H1 (cell line): ENCODE measurements around the gene PIK3R1. TPM values are rescaled to one million over a fixed set of nuclear protein-coding genes. Genes with fewer than 3 reads are reported as not detected.

Experiments
- CTCF ChIA-PET: fragments of 300-600 bp; sonication (Branson Sonifier 250); formaldehyde crosslinking; loops from one replicate; lab custom pipeline; 2021; ENCODE audit not compliant: partially characterized antibody; lab: Charles Lee
- POLR2A ChIA-PET: fragments of 300-600 bp; sonication (Branson Sonifier 250); formaldehyde crosslinking; loops from one replicate; lab custom pipeline; 2021; ENCODE audit warnings: inconsistent platforms; ENCODE audit not compliant: partially characterized antibody; lab: Charles Lee
- DNase-seq, 2 experiments: peaks; one replicate each; pipeline versions ENCODE4 v3.0.0 to v3.0.0-alpha.2; 2010 to 2022; ENCODE audit warnings: low spot score in 2 of 2, low read depth in 1 of 2, mixed read lengths in 1 of 2
- FAIRE-seq: peaks from 2 replicates; lab custom pipeline; 2011; peaks lifted over from hg19 to GRCh38; lab: Jason Lieb, UNC
- H2AFZ ChIP-seq: 2 replicates; pipeline ENCODE4 v1.8.1; 2012; ENCODE audit warnings: low read length, inconsistent platforms
- H2AK5ac ChIP-seq: 2 replicates; pipeline ENCODE4 v1.6.1; 2013; ENCODE audit warnings: low read depth, low read length
- H2BK120ac ChIP-seq: replicated peaks from 2 replicates; pipeline ENCODE3; 2013; ENCODE audit warnings: low read depth, low read length, inconsistent platforms
- H2BK12ac ChIP-seq: 2 replicates; pipeline ENCODE4 v1.6.1; 2013; ENCODE audit warnings: low read depth, low read length
- H2BK15ac ChIP-seq: 2 replicates; pipeline ENCODE4 v1.6.1; 2013; ENCODE audit warnings: low read length
- H2BK20ac ChIP-seq: 2 replicates; pipeline ENCODE4 v1.6.1; 2013; ENCODE audit warnings: low read length
- H2BK5ac ChIP-seq: 2 replicates; pipeline ENCODE4 v1.6.1; 2013; ENCODE audit warnings: low read depth, low read length
- H3K14ac ChIP-seq: 2 replicates; pipeline ENCODE4 v1.6.1; 2013; ENCODE audit warnings: inconsistent platforms; ENCODE audit not compliant: insufficient read length
- H3K18ac ChIP-seq: 2 replicates; pipeline ENCODE4 v1.6.1; 2013; ENCODE audit warnings: low read length; ENCODE audit errors: extremely low read depth
- H3K23ac ChIP-seq: 2 replicates; pipeline ENCODE4 v1.6.1; 2013; ENCODE audit warnings: inconsistent platforms; ENCODE audit not compliant: insufficient read length
- H3K23me2 ChIP-seq: 2 replicates; pipeline ENCODE4 v1.6.1; 2013; ENCODE audit warnings: low read depth, low read length
- H3K27ac ChIP-seq: 2 replicates; pipeline ENCODE4 v1.6.1; 2011; ENCODE audit warnings: low read depth, low read length, inconsistent platforms
- H3K27me3 ChIP-seq, 4 experiments: replicated peaks in 1 of 4; 1 replicate in 1 of 4; 2 replicates in 3 of 4; pipeline versions ENCODE4 v1.6.1 to v1.8.1; 2011 to 2013; ENCODE audit warnings: low read length in 3 of 4, mild to moderate bottlenecking in 3 of 4, inconsistent platforms in 2 of 4, mixed read lengths in 2 of 4, moderate library complexity in 1 of 4; ENCODE audit not compliant: control insufficient read depth in 3 of 4, insufficient read depth in 3 of 4; ENCODE audit errors: extremely low read depth in 1 of 4
- H3K36me3 ChIP-seq, 4 experiments: 2 replicates each; pipeline versions ENCODE4 v1.6.1 to v1.8.1; 2011 to 2013; ENCODE audit warnings: mild to moderate bottlenecking in 4 of 4, low read length in 3 of 4, moderate library complexity in 2 of 4, control low read depth in 1 of 4, inconsistent platforms in 1 of 4; ENCODE audit not compliant: insufficient read depth in 4 of 4, control insufficient read depth in 2 of 4
- H3K4ac ChIP-seq: replicated peaks from 2 replicates; pipeline ENCODE3; 2013; ENCODE audit warnings: low read length, low read depth, mixed read lengths, inconsistent platforms; ENCODE audit not compliant: insufficient read length
- H3K4me1 ChIP-seq, 4 experiments: replicated peaks in 1 of 4; 1 replicate in 1 of 4; 2 replicates in 3 of 4; pipeline versions ENCODE4 v1.6.1 to v1.8.1; 2011 to 2013; ENCODE audit warnings: low read length in 3 of 4, inconsistent platforms in 2 of 4, mixed read lengths in 1 of 4; ENCODE audit not compliant: insufficient read depth in 4 of 4, control insufficient read depth in 3 of 4
- H3K4me2 ChIP-seq, 2 experiments: 2 replicates each; pipeline versions ENCODE4 v1.6.1 to v1.8.1; 2011 to 2013; ENCODE audit warnings: low read depth in 2 of 2, low read length in 2 of 2, control low read depth in 1 of 2, inconsistent platforms in 1 of 2, mild to moderate bottlenecking in 1 of 2; ENCODE audit not compliant: insufficient read depth in 1 of 2
- H3K4me3 ChIP-seq, 4 experiments: fragments of 200-600, 300-600 bp in 1 of 4; sonication (generic), shearing (Covaris generic), sonication (Bioruptor Twin) in 1 of 4; 2 replicates each; pipeline versions ENCODE4 v1.5.1 to v1.8.1; 2011 to 2016; ENCODE audit warnings: low read length in 4 of 4, low read depth in 3 of 4, control low read depth in 2 of 4, inconsistent platforms in 2 of 4, mild to moderate bottlenecking in 2 of 4, mixed read lengths in 1 of 4, moderate library complexity in 1 of 4; ENCODE audit not compliant: insufficient read depth in 2 of 4; ENCODE audit errors: extremely low read depth in 1 of 4
- H3K56ac ChIP-seq: replicated peaks from 2 replicates; pipeline ENCODE3; 2013; ENCODE audit warnings: low read depth, mild to moderate bottlenecking, mixed read lengths, low read length, inconsistent platforms; ENCODE audit not compliant: insufficient read length
- H3K79me1 ChIP-seq: 2 replicates; pipeline ENCODE4 v1.6.1; 2013; ENCODE audit warnings: low read depth, low read length, control low read depth
- H3K79me2 ChIP-seq, 2 experiments: 2 replicates each; pipeline versions ENCODE4 v1.6.1 to v1.8.1; 2012 to 2013; ENCODE audit warnings: low read length in 2 of 2, mild to moderate bottlenecking in 2 of 2, inconsistent platforms in 1 of 2; ENCODE audit not compliant: insufficient read depth in 2 of 2, control insufficient read depth in 1 of 2
- H3K9ac ChIP-seq, 4 experiments: replicated peaks in 1 of 4; 1 replicate in 1 of 4; 2 replicates in 3 of 4; pipeline versions ENCODE4 v1.6.1 to v1.8.1; 2011 to 2013; ENCODE audit warnings: low read depth in 3 of 4, low read length in 3 of 4, control low read depth in 2 of 4, mild to moderate bottlenecking in 2 of 4, moderate library complexity in 2 of 4, inconsistent platforms in 1 of 4; ENCODE audit errors: extremely low read depth in 1 of 4
- H3K9me3 ChIP-seq, 2 experiments: 2 replicates each; pipeline versions ENCODE4 v1.6.1 to v1.8.1; 2012 to 2013; ENCODE audit warnings: mild to moderate bottlenecking in 2 of 2, moderate library complexity in 2 of 2, control low read depth in 1 of 2, inconsistent platforms in 1 of 2, low read depth in 1 of 2, low read length in 1 of 2, mixed read lengths in 1 of 2; ENCODE audit not compliant: insufficient read depth in 2 of 2
- H4K20me1 ChIP-seq, 2 experiments: replicated peaks in 1 of 2; 2 replicates each; pipeline versions ENCODE3 to v1.8.1; 2011 to 2013; ENCODE audit warnings: inconsistent platforms in 2 of 2, low read length in 2 of 2, mild to moderate bottlenecking in 1 of 2; ENCODE audit not compliant: insufficient read depth in 2 of 2, control insufficient read depth in 1 of 2
- H4K5ac ChIP-seq: 2 replicates; pipeline ENCODE4 v1.6.1; 2013; ENCODE audit warnings: low read length, low read depth, mixed read lengths, inconsistent platforms; ENCODE audit not compliant: insufficient read length
- H4K8ac ChIP-seq: 2 replicates; pipeline ENCODE4 v1.8.0; 2013; ENCODE audit warnings: mild to moderate bottlenecking, moderate library complexity, low read length, inconsistent platforms; ENCODE audit not compliant: insufficient read depth; ENCODE audit errors: extremely low read depth
- H4K91ac ChIP-seq: replicated peaks from 2 replicates; pipeline ENCODE3; 2013; ENCODE audit warnings: low read length, mixed read lengths, inconsistent platforms; ENCODE audit not compliant: insufficient read length
- ATF2 ChIP-seq: IDR thresholded peaks from 2 replicates; pipeline ENCODE4 v1.6.1; 2012; ENCODE audit warnings: low read length, inconsistent platforms
- CBX5 ChIP-seq: fragments of 300-800, 300-1000 bp; sonication (generic); IDR thresholded peaks from 2 replicates; pipeline ENCODE4 v1.7.1; 2016; ENCODE audit warnings: antibody characterized with exemption, low read length, low read depth
- CBX8 ChIP-seq: fragments of 300-800, 300-1000 bp; sonication (generic); IDR thresholded peaks from 2 replicates; pipeline ENCODE4 v1.7.1; 2016; ENCODE audit warnings: low read depth, low read length, borderline replicate concordance
- FOSL1 ChIP-seq: IDR thresholded peaks from 2 replicates; pipeline ENCODE4 v1.6.1; 2011; ENCODE audit warnings: mild to moderate bottlenecking, low read depth, low read length, moderate library complexity; ENCODE audit not compliant: insufficient read depth
- GTF2F1 ChIP-seq: IDR thresholded peaks from 2 replicates; pipeline ENCODE4 v1.6.1; 2012; ENCODE audit warnings: low read depth, low read length, improper control_type of control experiment, borderline replicate concordance
- HDAC6 ChIP-seq: IDR thresholded peaks from one replicate; pipeline ENCODE4 v1.7.1; 2012; ENCODE audit warnings: low read depth, mild to moderate bottlenecking, inconsistent platforms, low read length, moderate library complexity
- KDM4A ChIP-seq: IDR thresholded peaks from one replicate; pipeline ENCODE4 v1.7.1; 2012; ENCODE audit warnings: low read depth, mild to moderate bottlenecking, moderate library complexity, low read length, inconsistent platforms; ENCODE audit not compliant: severe bottlenecking
- POLR2A ChIP-seq, 2 experiments: IDR thresholded peaks; 1 replicate in 1 of 2; 2 replicates in 1 of 2; pipeline ENCODE4 v1.6.1; 2011; ENCODE audit warnings: low read depth in 2 of 2, low read length in 2 of 2, mild to moderate bottlenecking in 2 of 2; ENCODE audit errors: control extremely low read depth in 1 of 2
- SAP30 ChIP-seq: fragments of 300-600 bp; sonication (generic); IDR thresholded peaks from 2 replicates; pipeline ENCODE4 v1.7.1; 2012; ENCODE audit warnings: low read length, moderate library complexity, mild to moderate bottlenecking, inconsistent platforms; ENCODE audit not compliant: insufficient read depth, insufficient replicate concordance
- SIN3A ChIP-seq, 2 experiments: IDR thresholded peaks in 1 of 2; conservative IDR thresholded peaks in 1 of 2; 2 replicates each; pipeline ENCODE4 v1.6.1; 2011 to 2012; ENCODE audit warnings: low read length in 2 of 2, improper control_type of control experiment in 1 of 2, low read depth in 1 of 2, mild to moderate bottlenecking in 1 of 2
- SUZ12 ChIP-seq: fragments of 200-600 bp; sonication (generic); IDR thresholded peaks from 2 replicates; pipeline ENCODE4 v1.6.1; 2012; ENCODE audit warnings: mild to moderate bottlenecking, inconsistent platforms, low read length, moderate library complexity, mixed read lengths
- WGBS, 2 experiments: shearing (Covaris generic) in 1 of 2; methylation state at CpG; one replicate each; pipeline versions ENCODE4 v1.1.6 to v1.1.7; 2013 to 2015; ENCODE audit warnings: low lambda C conversion rate in 2 of 2, mixed read lengths in 2 of 2, inconsistent platforms in 1 of 2, low coverage in 1 of 2, missing lambda C conversion rate in 1 of 2; ENCODE audit not compliant: insufficient replicate concordance in 2 of 2, insufficient coverage in 1 of 2, insufficient read length in 1 of 2; ENCODE audit errors: extremely low coverage in 1 of 2, missing lambda C conversion rate in 1 of 2; 5-methylcytosine and 5-hydroxymethylcytosine counted together
- polyA plus RNA-seq, 7 experiments: library from polyadenylated mRNA; depleted of rRNA in 3 of 7; stranded (reverse) in 5 of 7; unstranded in 2 of 7; fragments of >200 nt in 5 of 7; fragments of 200-250 nt in 2 of 7; gene quantifications; 1 replicate in 5 of 7; 2 replicates in 1 of 7; 4 replicates in 1 of 7; pipeline versions ENCODE4 v1.2.1 to v1.2.3, GENCODE V29; 2011 to 2013; ENCODE audit warnings: missing spikeins in 2 of 7, mixed read lengths in 2 of 7
- total RNA-seq: library from RNA; stranded (reverse); fragmentation: NEBNext Ultra II Directional; extraction: Animal tissue kit (Norgen Biotek cat#: 25700); gene quantifications from 2 replicates; pipeline ENCODE4 v1.2.1, GENCODE V29; 2021

The PIK3R1 gene
- total and polyA plus RNA-seq, 2 of the 8 experiments (the other 6 are each of a cell fraction or from before 2014, with no cell fraction given): 2.3 to 13.7 TPM

- 88% methylated on average over 2 of the region's 2 CpGs; no CpG with 5 or more reads in 1 of the 2 experiments for WGBS, 2 experiments
- no peaks in the 10 kb centered on the region for H3K79me1 ChIP-seq
- POLR2A ChIA-PET: no interaction called here
- no peak for TF ChIP-seq SUZ12
- no peak for TF ChIP-seq POLR2A (IDR thresholded peaks at IDR 0.05; ENCODE audit: control extremely low read depth in 1 of 2, low read depth in 2 of 2, low read length in 2 of 2)
- no peak for TF ChIP-seq CBX8
- TF ChIP-seq SAP30: no peak
- no peak for TF ChIP-seq HDAC6
- no peak for TF ChIP-seq ATF2
- TF ChIP-seq GTF2F1: no peak
- no peak for TF ChIP-seq SIN3A (conservative IDR thresholded peaks at IDR 0.05 in 1 of 2, IDR thresholded peaks at IDR 0.05 in 1 of 2; ENCODE audit: low read depth in 1 of 2, low read length in 2 of 2)
- TF ChIP-seq CBX5: no peak
- TF ChIP-seq FOSL1: no peak
- no peak for TF ChIP-seq KDM4A
Measured at GRCh38 chr5:68259700-68260099, 44.1 kb downstream of the PIK3R1 start.

More at GRCh38 chr5:68259700-68260099, 44.1 kb downstream of the PIK3R1 start:
- Histone ChIP-seq H3K14ac (no peak overlapping the region), H3K4me2 (no peak overlapping the region), H2AFZ (no peak overlapping the region), H4K91ac (no peak overlapping the region), H2BK20ac (no peak overlapping the region), H3K36me3 (no peaks in the 10 kb centered on the region), H3K23me2 (no peaks in the 10 kb centered on the region), H3K9ac (no peak overlapping the region), H2BK15ac (no peak overlapping the region), H3K9me3 (peaks cover 0 to 2% of the 10 kb centered on the region in 2 experiments; a peak in 1 of 4 replicates), H3K79me2 (no peaks in the 10 kb centered on the region), H3K4me1 (no peaks in the 10 kb centered on the region), H4K5ac (no peak overlapping the region), H3K56ac (no peak overlapping the region), H2BK120ac (no peak overlapping the region), H3K23ac (no peak overlapping the region), H3K4me3 (no peak overlapping the region), H4K8ac (no peak overlapping the region), H2BK5ac (no peak overlapping the region), H2AK5ac (no peak overlapping the region), H3K27ac (no peak overlapping the region), H3K27me3 (no peaks in the 10 kb centered on the region), H3K18ac (no peak overlapping the region), H2BK12ac (no peak overlapping the region), H3K4ac (no peak overlapping the region), H4K20me1 (no peaks in the 10 kb centered on the region)
- FAIRE-seq: no peak
- CTCF ChIA-PET: interaction anchor here (0.8 to 1.4 kb wide), 3 partner anchors 14 to 65 kb away, joined by 3 read pairs; no protein-coding TSS in a partner anchor
- DNase-seq: no peak
